ENCODE data around the gene FCHO1. TPM values are rescaled to one million over a fixed set of nuclear protein-coding genes. Genes with fewer than 3 reads are reported as not detected.

Gene FCHO1
- total RNA-seq, 4 donors from 2014 or later: 0.60 to 26.9 (median 3.8) TPM

GRCh38 chr19:17739121-17739875 lies 12.0 kb upstream of the FCHO1 start:
- Histone ChIP-seq H3K4me1 (no peaks in the 10 kb centered on the region), H3K27ac (no peak overlapping the region), H3K4me3 (no peak overlapping the region), H3K36me3 (peaks cover 0 to 4% (median under 1%) of the 10 kb centered on the region in 4 donors), H3K27me3 (no peaks in the 10 kb centered on the region), H3K9me3 (no peaks in the 10 kb centered on the region)
- intact Hi-C loops (cut with DNase I; ENCODE audit: low total_unique reads) (no loop called here), in situ Hi-C loops (cut with MboI; ENCODE audit: low pct_ligation_motif_present in 1 of 4, low pct_unique_long_range_greater_than_20kb in 1 of 4, low sequenced_read_pairs in 3 of 4) (no loop called here)
- WGBS, 2 donors (ENCODE audit: low coverage in 1 of 2): 40 to 69% methylated on average over 1 to 18 of the region's 18 CpGs
- peak; percentile 49 for DNase-seq
- TF ChIP-seq EP300 (IDR thresholded peaks at IDR 0.05; ENCODE audit: low read depth) (no peak), POLR2A (IDR thresholded peaks at IDR 0.05) (no peak), CTCF (IDR thresholded peaks at IDR 0.05) (no peak), POLR2AphosphoS5 (IDR thresholded peaks at IDR 0.05) (no peak)

GRCh38 chr19:17741456-17741855 lies 9.8 kb upstream of the FCHO1 start:
- H3K27ac ChIP-seq: no peak overlapping the region
- H3K4me3 ChIP-seq: no peak overlapping the region
- intact Hi-C loops (cut with DNase I; ENCODE audit: low total_unique reads) (no loop called here), in situ Hi-C loops (cut with MboI; ENCODE audit: low pct_ligation_motif_present in 1 of 4, low pct_unique_long_range_greater_than_20kb in 1 of 4, low sequenced_read_pairs in 3 of 4) (no loop called here)
- H3K4me1 ChIP-seq: no peaks in the 10 kb centered on the region
- TF ChIP-seq POLR2AphosphoS5 (IDR thresholded peaks at IDR 0.05) (no peak), POLR2A (IDR thresholded peaks at IDR 0.05) (no peak), EP300 (IDR thresholded peaks at IDR 0.05; ENCODE audit: low read depth) (no peak), CTCF (IDR thresholded peaks at IDR 0.05) (no peak)
- H3K9me3 ChIP-seq: no peaks in the 10 kb centered on the region
- no peaks in the 10 kb centered on the region for H3K27me3 ChIP-seq
- WGBS, 2 donors (ENCODE audit: low coverage in 1 of 2): 80 to 95% methylated on average over 1 to 2 of the region's 2 CpGs
- H3K36me3 ChIP-seq: peaks cover 0 to under 1% (median 0%) of the 10 kb centered on the region in 4 donors
- no peak for DNase-seq

- 70 to 82% methylated on average over 4 to 6 of the region's 6 CpGs for WGBS, 2 donors (ENCODE audit: low coverage in 1 of 2)
Measured at GRCh38 chr19:17743874-17744580, 7.2 kb upstream of the FCHO1 start.

More at GRCh38 chr19:17743874-17744580, 7.2 kb upstream of the FCHO1 start:
- H3K36me3 ChIP-seq: no peaks in the 10 kb centered on the region
- H3K27ac ChIP-seq: no peak overlapping the region
- no peaks in the 10 kb centered on the region for H3K27me3 ChIP-seq
- H3K4me3 ChIP-seq: no peak overlapping the region
- intact Hi-C loops (cut with DNase I; ENCODE audit: low total_unique reads): no loop called here
- DNase-seq: no peak
- in situ Hi-C loops (cut with MboI; ENCODE audit: low pct_ligation_motif_present in 1 of 4, low pct_unique_long_range_greater_than_20kb in 1 of 4, low sequenced_read_pairs in 3 of 4): no loop called here
- H3K4me1 ChIP-seq: peaks cover 0 to 10% (median 7%) of the 10 kb centered on the region in 4 donors
- TF ChIP-seq EP300 (IDR thresholded peaks at IDR 0.05; ENCODE audit: low read depth) (no peak), POLR2AphosphoS5 (IDR thresholded peaks at IDR 0.05) (no peak), CTCF (IDR thresholded peaks at IDR 0.05) (no peak), POLR2A (IDR thresholded peaks at IDR 0.05) (no peak)
- no peaks in the 10 kb centered on the region for H3K9me3 ChIP-seq

All from transverse colon (tissue), 4 donors.